ENCODE results near the gene CCDC15.

The CCDC15 gene

GRCh38 chr11:125071846-125072217 is 117.8 kb downstream of the CCDC15 start:
- no peak for DNase-seq

GRCh38 chr11:125072218-125072960 is 118.4 kb downstream of the CCDC15 start:
- DNase-seq = no peak

- DNase-seq = no peak
These were observed 119.1 kb downstream of the CCDC15 start for GRCh38 chr11:125072961-125073590.

GRCh38 chr11:125073616-125074483 is 119.8 kb downstream of the CCDC15 start:
- no peak for DNase-seq

GRCh38 chr11:125074511-125075241 is 120.7 kb downstream of the CCDC15 start:
- DNase-seq = no peak

GRCh38 chr11:125075242-125075625 is 121.2 kb downstream of the CCDC15 start:
- DNase-seq = no peak

- DNase-seq = no peak
These were observed 121.9 kb downstream of the CCDC15 start for GRCh38 chr11:125075900-125076317.

GRCh38 chr11:125076378-125076945 is 122.5 kb downstream of the CCDC15 start:
- DNase-seq = no peak

GRCh38 chr11:125078016-125078415 is 124.0 kb downstream of the CCDC15 start:
- no peak for DNase-seq

GRCh38 chr11:125078516-125079140 is 124.6 kb downstream of the CCDC15 start:
- no peak for DNase-seq

GRCh38 chr11:125079151-125079877 is 125.3 kb downstream of the CCDC15 start:
- DNase-seq = no peak

- no peak for DNase-seq
These were observed 126.0 kb downstream of the CCDC15 start for GRCh38 chr11:125079878-125080530.

- DNase-seq = no peak
These were observed 126.5 kb downstream of the CCDC15 start for GRCh38 chr11:125080531-125080911.

- DNase-seq = no peak
These were observed 127.2 kb downstream of the CCDC15 start for GRCh38 chr11:125081098-125081798.

- no peak for DNase-seq
These were observed 128.0 kb downstream of the CCDC15 start for GRCh38 chr11:125082040-125082439.

- no peak for DNase-seq
These were observed 128.8 kb downstream of the CCDC15 start for GRCh38 chr11:125082611-125083311.

- DNase-seq = no peak
These were observed 129.5 kb downstream of the CCDC15 start for GRCh38 chr11:125083312-125084056.

- DNase-seq = no peak
These were observed 130.0 kb downstream of the CCDC15 start for GRCh38 chr11:125084057-125084416.

- no peak for DNase-seq
These were observed 130.8 kb downstream of the CCDC15 start for GRCh38 chr11:125084761-125085231.
